ENCODE data around the gene GPR180. TPM values are rescaled to one million over a fixed set of nuclear protein-coding genes. Genes with fewer than 3 reads are reported as not detected.
A peak's percentile ranks its signal among the peaks of the same experiment; 100 is the strongest.

The GPR180 gene
- total and polyA plus RNA-seq, 10 of the 15 experiments (the other 5 are each of a cell fraction or from before 2014, with no cell fraction given): 1.6 to 7.2 (median 5.3) TPM

DNA sequence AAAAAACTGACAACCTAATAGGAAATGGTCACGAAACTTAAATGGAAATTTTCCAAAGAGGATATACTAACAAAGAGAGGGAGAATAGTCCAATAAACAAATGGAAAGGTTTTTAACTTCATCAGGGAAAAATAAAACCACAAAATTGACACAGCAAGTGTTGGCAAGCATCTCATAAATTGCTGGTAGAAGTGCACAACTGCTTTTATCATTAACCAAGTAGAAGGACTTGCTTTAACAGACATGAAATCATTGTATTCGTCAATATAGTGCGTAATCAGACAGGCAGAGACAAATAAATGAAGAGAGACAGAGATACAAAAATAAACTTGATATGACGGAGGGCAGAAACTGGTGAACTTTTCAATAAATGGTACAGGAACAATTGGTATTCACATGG is 13.1 kb upstream of the GPR180 start:
- BruUV-seq (replicated peaks): TSS peak; percentile 8
- no peaks in the 10 kb centered on the region for H4K20me1 ChIP-seq (ENCODE audit: control insufficient read depth, insufficient read depth)
- H3K4me2 ChIP-seq (ENCODE audit: control insufficient read depth, insufficient read depth): no peak overlapping the region
- no peaks in the 10 kb centered on the region for H3K27me3 ChIP-seq (replicated peaks in 1 of 2; ENCODE audit: control insufficient read depth in 2 of 2, insufficient read depth in 2 of 2, low read length in 1 of 2)
- no peak overlapping the region for H3K27ac ChIP-seq (ENCODE audit: control insufficient read depth, insufficient read depth)
- peaks cover 16% of the 10 kb centered on the region for H3K79me2 ChIP-seq (ENCODE audit: control insufficient read depth, insufficient read depth, low read length)
- WGBS (ENCODE audit: insufficient coverage, insufficient replicate concordance, low lambda C conversion rate, missing lambda C conversion rate): 95% methylated on average over 4 of the region's 4 CpGs
- ChIA-PET SMC1A (ENCODE audit: uncharacterized antibody, unreplicated experiment) (no interaction called here), CTCF (no interaction called here), RAD21 (ENCODE audit: unreplicated experiment) (no interaction called here), POLR2A (interaction anchor here (0.6 to 0.7 kb wide), 2 partner anchors 17 to 18 kb away, joined by 4 to 12 read pairs; no protein-coding TSS in a partner anchor)
- ATAC-seq (no peak), DNase-seq (ENCODE audit: low read depth, low spot score) (no peak), FAIRE-seq (no peak)
- H3K9me3 ChIP-seq (replicated peaks; ENCODE audit: control insufficient read depth, insufficient read depth, low read length): no peaks in the 10 kb centered on the region
- H3K36me3 ChIP-seq (ENCODE audit: control insufficient read depth in 2 of 2, insufficient read depth in 2 of 2, low read length in 1 of 2): peaks cover 0 to 12% of the 10 kb centered on the region in 2 experiments; a peak in 1 of 4 replicates
- no peak overlapping the region for H3K4me3 ChIP-seq
- no peak overlapping the region for H2AFZ ChIP-seq (ENCODE audit: control insufficient read depth, low read depth, low read length)
- H3K9ac ChIP-seq (ENCODE audit: control insufficient read depth, insufficient read depth, low read length): no peak overlapping the region
- in situ Hi-C loops (cut with MboI) (no loop called here), intact Hi-C loops (cut with micrococcal nuclease; ENCODE audit: unreplicated experiment) (no loop called here)
- TF ChIP-seq HDGF (IDR thresholded peaks at IDR 0.05): no peak
- TF ChIP-seq TCF3 (IDR thresholded peaks at IDR 0.05; ENCODE audit: borderline replicate concordance, insufficient read depth, low read depth, low read length): no peak
- TF ChIP-seq SMARCA5 (IDR thresholded peaks at IDR 0.05): no peak
- TF ChIP-seq, protein P1, sequence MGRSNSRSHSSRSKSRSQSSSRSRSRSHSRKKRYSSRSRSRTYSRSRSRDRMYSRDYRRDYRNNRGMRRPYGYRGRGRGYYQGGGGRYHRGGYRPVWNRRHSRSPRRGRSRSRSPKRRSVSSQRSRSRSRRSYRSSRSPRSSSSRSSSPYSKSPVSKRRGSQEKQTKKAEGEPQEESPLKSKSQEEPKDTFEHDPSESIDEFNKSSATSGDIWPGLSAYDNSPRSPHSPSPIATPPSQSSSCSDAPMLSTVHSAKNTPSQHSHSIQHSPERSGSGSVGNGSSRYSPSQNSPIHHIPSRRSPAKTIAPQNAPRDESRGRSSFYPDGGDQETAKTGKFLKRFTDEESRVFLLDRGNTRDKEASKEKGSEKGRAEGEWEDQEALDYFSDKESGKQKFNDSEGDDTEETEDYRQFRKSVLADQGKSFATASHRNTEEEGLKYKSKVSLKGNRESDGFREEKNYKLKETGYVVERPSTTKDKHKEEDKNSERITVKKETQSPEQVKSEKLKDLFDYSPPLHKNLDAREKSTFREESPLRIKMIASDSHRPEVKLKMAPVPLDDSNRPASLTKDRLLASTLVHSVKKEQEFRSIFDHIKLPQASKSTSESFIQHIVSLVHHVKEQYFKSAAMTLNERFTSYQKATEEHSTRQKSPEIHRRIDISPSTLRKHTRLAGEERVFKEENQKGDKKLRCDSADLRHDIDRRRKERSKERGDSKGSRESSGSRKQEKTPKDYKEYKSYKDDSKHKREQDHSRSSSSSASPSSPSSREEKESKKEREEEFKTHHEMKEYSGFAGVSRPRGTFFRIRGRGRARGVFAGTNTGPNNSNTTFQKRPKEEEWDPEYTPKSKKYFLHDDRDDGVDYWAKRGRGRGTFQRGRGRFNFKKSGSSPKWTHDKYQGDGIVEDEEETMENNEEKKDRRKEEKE (IDR thresholded peaks at IDR 0.05): no peak
- TF ChIP-seq KAT2A (conservative IDR thresholded peaks at IDR 0.05; ENCODE audit: control insufficient read depth, low read depth, low read length): no peak
- no peak for TF ChIP-seq POU2F2 (IDR thresholded peaks at IDR 0.05; ENCODE audit: borderline replicate concordance, low read depth, low read length)
- TF ChIP-seq, protein P2, sequence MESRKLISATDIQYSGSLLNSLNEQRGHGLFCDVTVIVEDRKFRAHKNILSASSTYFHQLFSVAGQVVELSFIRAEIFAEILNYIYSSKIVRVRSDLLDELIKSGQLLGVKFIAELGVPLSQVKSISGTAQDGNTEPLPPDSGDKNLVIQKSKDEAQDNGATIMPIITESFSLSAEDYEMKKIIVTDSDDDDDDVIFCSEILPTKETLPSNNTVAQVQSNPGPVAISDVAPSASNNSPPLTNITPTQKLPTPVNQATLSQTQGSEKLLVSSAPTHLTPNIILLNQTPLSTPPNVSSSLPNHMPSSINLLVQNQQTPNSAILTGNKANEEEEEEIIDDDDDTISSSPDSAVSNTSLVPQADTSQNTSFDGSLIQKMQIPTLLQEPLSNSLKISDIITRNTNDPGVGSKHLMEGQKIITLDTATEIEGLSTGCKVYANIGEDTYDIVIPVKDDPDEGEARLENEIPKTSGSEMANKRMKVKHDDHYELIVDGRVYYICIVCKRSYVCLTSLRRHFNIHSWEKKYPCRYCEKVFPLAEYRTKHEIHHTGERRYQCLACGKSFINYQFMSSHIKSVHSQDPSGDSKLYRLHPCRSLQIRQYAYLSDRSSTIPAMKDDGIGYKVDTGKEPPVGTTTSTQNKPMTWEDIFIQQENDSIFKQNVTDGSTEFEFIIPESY (IDR thresholded peaks at IDR 0.05): no peak
- no peak for TF ChIP-seq TCF7 (IDR thresholded peaks at IDR 0.05; ENCODE audit: borderline replicate concordance)
- TF ChIP-seq, protein P3, sequence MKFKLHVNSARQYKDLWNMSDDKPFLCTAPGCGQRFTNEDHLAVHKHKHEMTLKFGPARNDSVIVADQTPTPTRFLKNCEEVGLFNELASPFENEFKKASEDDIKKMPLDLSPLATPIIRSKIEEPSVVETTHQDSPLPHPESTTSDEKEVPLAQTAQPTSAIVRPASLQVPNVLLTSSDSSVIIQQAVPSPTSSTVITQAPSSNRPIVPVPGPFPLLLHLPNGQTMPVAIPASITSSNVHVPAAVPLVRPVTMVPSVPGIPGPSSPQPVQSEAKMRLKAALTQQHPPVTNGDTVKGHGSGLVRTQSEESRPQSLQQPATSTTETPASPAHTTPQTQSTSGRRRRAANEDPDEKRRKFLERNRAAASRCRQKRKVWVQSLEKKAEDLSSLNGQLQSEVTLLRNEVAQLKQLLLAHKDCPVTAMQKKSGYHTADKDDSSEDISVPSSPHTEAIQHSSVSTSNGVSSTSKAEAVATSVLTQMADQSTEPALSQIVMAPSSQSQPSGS (IDR thresholded peaks at IDR 0.05; ENCODE audit: low read length): no peak
- TF ChIP-seq NRF1 (conservative IDR thresholded peaks at IDR 0.05; ENCODE audit: low read depth, low read length): no peak
- no peak for TF ChIP-seq SIN3A (IDR thresholded peaks at IDR 0.05; ENCODE audit: low read depth, low read length)
- no peak for TF ChIP-seq SIX5 (IDR thresholded peaks at IDR 0.05; ENCODE audit: low read depth, low read length, severe bottlenecking)
- no peak for TF ChIP-seq NFXL1 (IDR thresholded peaks at IDR 0.05; ENCODE audit: borderline replicate concordance)
- TF ChIP-seq EZH2 (IDR thresholded peaks at IDR 0.05; ENCODE audit: borderline replicate concordance, control insufficient read depth, low read depth, low read length): no peak
- no peak for TF ChIP-seq PAX5 (IDR thresholded peaks at IDR 0.05; ENCODE audit: borderline replicate concordance, low read depth, low read length)
- TF ChIP-seq CHD4 (IDR thresholded peaks at IDR 0.05): no peak
- TF ChIP-seq MYB (IDR thresholded peaks at IDR 0.05; ENCODE audit: borderline replicate concordance, low read depth, low read length): no peak
- TF ChIP-seq SPI1 (IDR thresholded peaks at IDR 0.05; ENCODE audit: borderline replicate concordance, insufficient read depth, low read depth, low read length): no peak
- H3K4me1 ChIP-seq (ENCODE audit: control insufficient read depth, insufficient read depth, low read length): no peaks in the 10 kb centered on the region
